ENCODE measurements around the gene SPOCK1. TPM values are rescaled to one million over a fixed set of nuclear protein-coding genes. Genes with fewer than 3 reads are reported as not detected.

The SPOCK1 gene
- total RNA-seq, 1 experiment from 2014 or later = 10.9 TPM

GRCh38 chr5:137174196-137174595 is 324.9 kb downstream of the SPOCK1 start:
- Histone ChIP-seq H3K23ac (ENCODE audit: insufficient read length, low read depth, low read length) (no peak overlapping the region), H2BK15ac (ENCODE audit: low read depth, low read length) (no peak overlapping the region), H2BK12ac (ENCODE audit: insufficient read length, low read depth, low read length) (no peak overlapping the region), H3K27ac (ENCODE audit: insufficient read length, low read depth, low read length) (no peak overlapping the region), H4K91ac (ENCODE audit: insufficient read length, low read depth, low read length) (no peak overlapping the region), H2BK120ac (ENCODE audit: low read depth, low read length, poor library complexity, severe bottlenecking) (no peak overlapping the region), H2BK5ac (ENCODE audit: insufficient read length, low read length) (no peak overlapping the region), H3K27me3 (ENCODE audit: insufficient read depth, low read length) (no peaks in the 10 kb centered on the region), H3K4me1 (ENCODE audit: insufficient read depth, low read length) (no peaks in the 10 kb centered on the region), H4K8ac (replicated peaks; ENCODE audit: insufficient read length, low read depth, low read length) (no peak overlapping the region), H3K23me2 (ENCODE audit: insufficient read length, low read depth, low read length, poor library complexity, severe bottlenecking) (no peaks in the 10 kb centered on the region), H3K9me3 (ENCODE audit: control insufficient read depth, low read depth, low read length) (no peaks in the 10 kb centered on the region), H3K18ac (ENCODE audit: insufficient read length, low read depth, low read length) (no peak overlapping the region), H3T11ph (ENCODE audit: low read length) (no peak overlapping the region), H3K4ac (ENCODE audit: low read depth, low read length) (no peak overlapping the region), H3K79me1 (ENCODE audit: insufficient read depth, low read depth, low read length, poor library complexity, severe bottlenecking) (no peaks in the 10 kb centered on the region), H3K4me2 (ENCODE audit: insufficient read depth, insufficient read length, low read length) (no peak overlapping the region), H3K14ac (ENCODE audit: insufficient read depth, low read length) (no peak overlapping the region), H3K56ac (ENCODE audit: insufficient read length, low read depth, low read length) (no peak overlapping the region), H2BK20ac (ENCODE audit: low read depth, low read length, poor library complexity, severe bottlenecking) (no peak overlapping the region), H4K20me1 (ENCODE audit: control insufficient read depth, insufficient read depth, insufficient read length) (no peaks in the 10 kb centered on the region), H3K79me2 (ENCODE audit: insufficient read depth, low read length) (no peaks in the 10 kb centered on the region), H3K9ac (ENCODE audit: extremely low read depth, insufficient read length, low read length) (no peak overlapping the region), H2AK5ac (ENCODE audit: insufficient read length, low read length) (no peak overlapping the region), H2AFZ (ENCODE audit: low read length) (no peak overlapping the region), H4K5ac (ENCODE audit: insufficient read length, low read depth, low read length) (no peak overlapping the region)
- Mint-ChIP-seq H3K36me3 (ENCODE audit: insufficient read depth in 1 of 3, low read depth in 3 of 3) (no peaks in the 10 kb centered on the region), H3K9me3 (no peaks in the 10 kb centered on the region), H3K4me1 (peaks cover 7 to 10% of the 10 kb centered on the region in 2 experiments; a peak in 3 of 4 replicates), H3K4me3 (no peak overlapping the region), H3K27ac (no peak overlapping the region), H3K27me3 (ENCODE audit: low read depth) (peaks cover 2% of the 10 kb centered on the region)
- TF ChIP-seq CTCF (conservative IDR thresholded peaks at IDR 0.05) = no peak
- no peak for DNase-seq
- no CpG with 5 or more reads among the region's 3 CpGs for WGBS (ENCODE audit: extremely low coverage, insufficient read length, low lambda C conversion rate)

Measured in H9 (cell line).